Testis (tissue), 3 donors: ENCODE results near the gene KDF1. TPM values are rescaled to one million over a fixed set of nuclear protein-coding genes. Genes with fewer than 3 reads are reported as not detected.

Experiments
- DNase-seq: peaks from one replicate; pipeline ENCODE4 v3.0.0-alpha.2; 2019
- H3K27ac ChIP-seq, 2 donors: fragments of 200-600 bp; sonication (generic); one replicate each; pipeline ENCODE4 v1.5.1; 2019
- H3K27me3 ChIP-seq: fragments of 200-600 bp; sonication (generic); one replicate; pipeline ENCODE4 v1.5.1; 2019
- H3K36me3 ChIP-seq: fragments of 200-600 bp; sonication (generic); one replicate; pipeline ENCODE4 v1.5.1; 2017; ENCODE audit warnings: low read depth; ENCODE audit errors: missing control alignments
- H3K4me1 ChIP-seq: fragments of 200-600 bp; sonication (generic); one replicate; pipeline ENCODE4 v1.5.1; 2019
- H3K4me3 ChIP-seq, 2 donors: fragments of 200-600 bp; sonication (generic); one replicate each; pipeline ENCODE4 v1.5.1; 2017 to 2019
- H3K9me3 ChIP-seq: fragments of 200-600 bp; sonication (generic); one replicate; pipeline ENCODE4 v1.5.1; 2017
- CTCF ChIP-seq, 3 experiments: fragments of 450-650 bp in 2 of 3; fragments of 200-600 bp in 1 of 3; sonication (generic) in 1 of 3; IDR thresholded peaks; one replicate each; pipeline ENCODE4 v1.5.1; 2016 to 2019; ENCODE audit warnings: antibody characterized with exemption in 3 of 3, mild to moderate bottlenecking in 2 of 3, moderate library complexity in 1 of 3
- POLR2A ChIP-seq: fragments of 450-650 bp; IDR thresholded peaks from one replicate; pipeline ENCODE4 v1.6.1; 2017; ENCODE audit warnings: antibody characterized with exemption, mild to moderate bottlenecking, moderate library complexity
- WGBS, 2 donors: methylation state at CpG; one replicate each; pipeline ENCODE4 v1.1.5; 2018; 5-methylcytosine and 5-hydroxymethylcytosine counted together
- intact Hi-C: fragments of 100-400 bp; cut with DNase I; formaldehyde crosslinking; loops from one replicate; pipeline ENCODE4 v1.15.1; 2023; ENCODE audit warnings: low total_unique reads
- polyA plus RNA-seq: library from polyadenylated mRNA; stranded (reverse); fragments of 350-450 nt; fragmentation: Illumina TruSeq; extraction: RNeasy Lipid Tissue Mini Kit (QIAGEN cat#74804); gene quantifications from one replicate; pipeline ENCODE4 v1.2.3, GENCODE V29; 2014; ENCODE audit warnings: low read depth, low replicate concordance; ENCODE audit not compliant: insufficient read depth
- total RNA-seq, 2 donors: library from RNA; depleted of rRNA; stranded (reverse); fragments of >200 nt; gene quantifications; one replicate each; pipeline ENCODE4 v1.2.3, GENCODE V29; 2016

KDF1 gene
- total and polyA plus RNA-seq, 3 donors from 2014 or later: 3.8 to 4.8 (median 4.0) TPM

GRCh38 chr1:26976621-26977510 is 16.6 kb upstream of the KDF1 start:
- TF ChIP-seq CTCF (IDR thresholded peaks at IDR 0.05): no peak
- no peak for TF ChIP-seq POLR2A
- 91 to 97% methylated on average over 3 of the region's 3 CpGs for WGBS, 2 donors
- Histone ChIP-seq H3K4me1 (no peaks in the 10 kb centered on the region), H3K36me3 (no peaks in the 10 kb centered on the region), H3K27me3 (no peaks in the 10 kb centered on the region), H3K4me3 (no peak overlapping the region), H3K27ac (no peak overlapping the region), H3K9me3 (no peaks in the 10 kb centered on the region)
- no peak for DNase-seq
- intact Hi-C loops: no loop called here

GRCh38 chr1:26972821-26973220 is 12.6 kb upstream of the KDF1 start:
- Histone ChIP-seq H3K4me1 (no peaks in the 10 kb centered on the region), H3K27ac (no peak overlapping the region), H3K4me3 (no peak overlapping the region), H3K9me3 (no peaks in the 10 kb centered on the region), H3K36me3 (no peaks in the 10 kb centered on the region), H3K27me3 (no peaks in the 10 kb centered on the region)
- WGBS, 2 donors: 84 to 89% methylated on average over 4 of the region's 4 CpGs
- TF ChIP-seq CTCF (IDR thresholded peaks at IDR 0.05) (no peak), POLR2A (no peak)
- intact Hi-C loops: no loop called here
- no peak for DNase-seq

GRCh38 chr1:26972390-26972789 is 12.1 kb upstream of the KDF1 start:
- H3K4me3 ChIP-seq: no peak overlapping the region
- H3K9me3 ChIP-seq: no peaks in the 10 kb centered on the region
- DNase-seq: no peak
- TF ChIP-seq POLR2A: no peak
- no peak for TF ChIP-seq CTCF (IDR thresholded peaks at IDR 0.05)
- WGBS, 2 donors: 49 to 68% methylated on average over 6 of the region's 6 CpGs
- intact Hi-C loops: no loop called here
- no peaks in the 10 kb centered on the region for H3K27me3 ChIP-seq
- no peaks in the 10 kb centered on the region for H3K36me3 ChIP-seq
- H3K4me1 ChIP-seq: no peaks in the 10 kb centered on the region
- no peak overlapping the region for H3K27ac ChIP-seq

- no peak for TF ChIP-seq POLR2A
- TF ChIP-seq CTCF (IDR thresholded peaks at IDR 0.05): no peak
- intact Hi-C loops: no loop called here
- 69 to 72% methylated on average over 3 of the region's 3 CpGs for WGBS, 2 donors
These were observed 11.3 kb upstream of the KDF1 start for GRCh38 chr1:26971590-26971989.

GRCh38 chr1:26970810-26971209 is 10.5 kb upstream of the KDF1 start:
- Histone ChIP-seq H3K27me3 (no peaks in the 10 kb centered on the region), H3K27ac (no peak overlapping the region), H3K9me3 (no peaks in the 10 kb centered on the region), H3K4me1 (no peaks in the 10 kb centered on the region), H3K4me3 (no peak overlapping the region), H3K36me3 (no peaks in the 10 kb centered on the region)
- intact Hi-C loops: no loop called here
- TF ChIP-seq POLR2A: no peak
- 45 to 68% methylated on average over 7 of the region's 7 CpGs for WGBS, 2 donors
- DNase-seq: no peak

More at GRCh38 chr1:26971590-26971989, 11.3 kb upstream of the KDF1 start:
- Histone ChIP-seq H3K4me1 (no peaks in the 10 kb centered on the region), H3K36me3 (no peaks in the 10 kb centered on the region), H3K27me3 (no peaks in the 10 kb centered on the region), H3K9me3 (no peaks in the 10 kb centered on the region), H3K27ac (no peak overlapping the region), H3K4me3 (no peak overlapping the region)
- DNase-seq: no peak
